ENCODE results near the gene ZGPAT.

The ZGPAT gene

DNA sequence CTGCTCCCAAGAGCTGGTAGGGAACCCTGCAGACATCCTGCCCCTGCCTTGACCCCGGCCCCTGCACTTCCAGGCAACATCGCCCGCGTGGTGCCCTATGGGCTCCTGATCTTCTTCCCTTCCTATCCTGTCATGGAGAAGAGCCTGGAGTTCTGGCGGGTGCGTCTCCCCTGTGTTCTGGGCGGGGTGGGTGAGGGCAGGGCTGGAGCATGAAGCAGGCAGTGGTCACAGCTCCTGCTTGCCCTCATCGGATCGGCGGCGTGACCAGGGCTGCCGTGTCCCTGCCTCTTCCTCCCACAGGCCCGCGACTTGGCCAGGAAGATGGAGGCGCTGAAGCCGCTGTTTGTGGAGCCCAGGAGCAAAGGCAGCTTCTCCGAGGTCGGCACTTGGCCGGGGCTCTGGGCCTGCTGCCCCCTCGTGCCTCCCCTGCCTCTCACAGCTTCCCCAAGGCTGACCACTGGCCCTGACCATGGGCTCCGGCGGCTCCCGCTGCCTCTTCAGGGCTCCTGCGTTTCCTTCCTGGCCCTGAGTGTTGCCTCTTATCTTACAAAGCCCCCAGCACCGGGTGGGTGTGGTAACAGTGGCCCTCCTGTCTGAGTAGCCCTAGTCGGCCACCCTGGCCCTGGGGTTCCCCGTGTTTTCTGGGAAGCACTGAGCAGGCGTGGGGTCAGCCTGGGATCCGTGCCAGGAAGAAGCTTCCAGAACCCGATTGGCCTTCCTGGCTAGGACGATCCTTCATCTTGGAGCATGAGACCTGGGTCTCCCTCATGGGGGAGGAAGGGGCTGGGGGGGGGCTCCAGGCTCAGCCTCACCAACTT, 19.4 kb upstream of the ZGPAT start:
- Histone ChIP-seq H3K36me3 (ENCODE audit: insufficient read depth) (no peaks in the 10 kb centered on the region), H3K27me3 (ENCODE audit: insufficient read depth, low read depth) (no peaks in the 10 kb centered on the region; the same call in 1 of the 2 replicates), H3K27ac (no peak overlapping the region), H3K4me3 (IDR thresholded peaks at IDR 0.05; ENCODE audit: insufficient read depth, low read depth, low read length) (no peak overlapping the region), H3K4me1 (ENCODE audit: low read depth, poor library complexity, severe bottlenecking) (no peaks in the 10 kb centered on the region), H2AFZ (ENCODE audit: low read depth) (no peak overlapping the region), H3K9ac (no peak overlapping the region), H3K79me2 (ENCODE audit: insufficient read depth, low read depth) (no peaks in the 10 kb centered on the region), H3K4me2 (no peak overlapping the region), H4K20me1 (ENCODE audit: insufficient read depth) (no peaks in the 10 kb centered on the region)
- TF ChIP-seq, protein P1, sequence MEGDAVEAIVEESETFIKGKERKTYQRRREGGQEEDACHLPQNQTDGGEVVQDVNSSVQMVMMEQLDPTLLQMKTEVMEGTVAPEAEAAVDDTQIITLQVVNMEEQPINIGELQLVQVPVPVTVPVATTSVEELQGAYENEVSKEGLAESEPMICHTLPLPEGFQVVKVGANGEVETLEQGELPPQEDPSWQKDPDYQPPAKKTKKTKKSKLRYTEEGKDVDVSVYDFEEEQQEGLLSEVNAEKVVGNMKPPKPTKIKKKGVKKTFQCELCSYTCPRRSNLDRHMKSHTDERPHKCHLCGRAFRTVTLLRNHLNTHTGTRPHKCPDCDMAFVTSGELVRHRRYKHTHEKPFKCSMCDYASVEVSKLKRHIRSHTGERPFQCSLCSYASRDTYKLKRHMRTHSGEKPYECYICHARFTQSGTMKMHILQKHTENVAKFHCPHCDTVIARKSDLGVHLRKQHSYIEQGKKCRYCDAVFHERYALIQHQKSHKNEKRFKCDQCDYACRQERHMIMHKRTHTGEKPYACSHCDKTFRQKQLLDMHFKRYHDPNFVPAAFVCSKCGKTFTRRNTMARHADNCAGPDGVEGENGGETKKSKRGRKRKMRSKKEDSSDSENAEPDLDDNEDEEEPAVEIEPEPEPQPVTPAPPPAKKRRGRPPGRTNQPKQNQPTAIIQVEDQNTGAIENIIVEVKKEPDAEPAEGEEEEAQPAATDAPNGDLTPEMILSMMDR (conservative IDR thresholded peaks at IDR 0.05; ENCODE audit: low read depth, low read length): no peak

DNA sequence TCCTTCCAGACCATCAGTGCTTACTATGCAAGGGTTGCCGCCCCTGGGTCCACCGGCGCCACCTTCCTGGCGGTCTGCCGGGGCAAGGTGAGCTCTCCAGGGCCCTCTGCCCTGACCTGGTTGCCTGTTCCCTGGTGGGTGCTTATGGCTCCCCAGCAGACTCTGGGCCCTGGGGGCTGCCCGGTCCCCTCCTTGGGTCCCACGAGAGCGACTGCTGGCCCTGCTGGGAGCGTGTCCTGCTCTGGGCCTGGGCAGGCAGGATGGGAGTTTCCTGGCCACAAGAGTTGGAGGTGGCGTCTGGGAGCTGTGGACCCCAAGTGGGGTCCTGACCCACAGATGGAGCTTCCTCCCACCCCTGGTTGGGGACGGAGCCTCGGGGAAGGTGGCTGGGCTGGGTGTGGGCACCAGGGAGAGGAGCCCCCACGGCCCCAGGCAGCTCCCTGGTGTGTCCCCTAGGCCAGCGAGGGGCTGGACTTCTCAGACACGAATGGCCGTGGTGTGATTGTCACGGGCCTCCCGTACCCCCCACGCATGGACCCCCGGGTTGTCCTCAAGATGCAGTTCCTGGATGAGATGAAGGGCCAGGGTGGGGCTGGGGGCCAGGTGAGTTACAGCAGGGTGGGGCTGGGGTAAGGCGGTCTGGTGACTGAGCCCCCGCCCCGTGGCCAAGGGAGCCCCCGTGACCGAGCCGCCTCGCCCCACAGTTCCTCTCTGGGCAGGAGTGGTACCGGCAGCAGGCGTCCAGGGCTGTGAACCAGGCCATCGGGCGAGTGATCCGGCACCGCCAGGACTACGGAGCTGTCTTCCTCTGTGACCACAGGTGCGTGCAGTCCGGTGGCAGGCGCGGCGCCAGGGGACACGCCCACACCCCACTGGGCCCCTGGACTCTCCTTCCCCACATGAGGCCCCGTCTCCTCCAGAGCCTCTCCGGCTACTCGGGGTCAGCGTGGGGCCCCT, 18.5 kb upstream of the ZGPAT start:
- Histone ChIP-seq H3K79me2 (ENCODE audit: insufficient read depth, low read depth) (no peaks in the 10 kb centered on the region), H4K20me1 (ENCODE audit: insufficient read depth) (no peaks in the 10 kb centered on the region), H3K27me3 (ENCODE audit: insufficient read depth, low read depth) (no peaks in the 10 kb centered on the region; the same call in 1 of the 2 replicates), H3K4me3 (IDR thresholded peaks at IDR 0.05; ENCODE audit: insufficient read depth, low read depth, low read length) (no peak overlapping the region), H3K27ac (no peak overlapping the region), H3K9ac (no peak overlapping the region), H3K36me3 (ENCODE audit: insufficient read depth) (no peaks in the 10 kb centered on the region), H3K4me2 (no peak overlapping the region), H2AFZ (ENCODE audit: low read depth) (no peak overlapping the region), H3K4me1 (ENCODE audit: low read depth, poor library complexity, severe bottlenecking) (no peaks in the 10 kb centered on the region)
- TF ChIP-seq, protein P1 (conservative IDR thresholded peaks at IDR 0.05; ENCODE audit: low read depth, low read length): no peak

DNA sequence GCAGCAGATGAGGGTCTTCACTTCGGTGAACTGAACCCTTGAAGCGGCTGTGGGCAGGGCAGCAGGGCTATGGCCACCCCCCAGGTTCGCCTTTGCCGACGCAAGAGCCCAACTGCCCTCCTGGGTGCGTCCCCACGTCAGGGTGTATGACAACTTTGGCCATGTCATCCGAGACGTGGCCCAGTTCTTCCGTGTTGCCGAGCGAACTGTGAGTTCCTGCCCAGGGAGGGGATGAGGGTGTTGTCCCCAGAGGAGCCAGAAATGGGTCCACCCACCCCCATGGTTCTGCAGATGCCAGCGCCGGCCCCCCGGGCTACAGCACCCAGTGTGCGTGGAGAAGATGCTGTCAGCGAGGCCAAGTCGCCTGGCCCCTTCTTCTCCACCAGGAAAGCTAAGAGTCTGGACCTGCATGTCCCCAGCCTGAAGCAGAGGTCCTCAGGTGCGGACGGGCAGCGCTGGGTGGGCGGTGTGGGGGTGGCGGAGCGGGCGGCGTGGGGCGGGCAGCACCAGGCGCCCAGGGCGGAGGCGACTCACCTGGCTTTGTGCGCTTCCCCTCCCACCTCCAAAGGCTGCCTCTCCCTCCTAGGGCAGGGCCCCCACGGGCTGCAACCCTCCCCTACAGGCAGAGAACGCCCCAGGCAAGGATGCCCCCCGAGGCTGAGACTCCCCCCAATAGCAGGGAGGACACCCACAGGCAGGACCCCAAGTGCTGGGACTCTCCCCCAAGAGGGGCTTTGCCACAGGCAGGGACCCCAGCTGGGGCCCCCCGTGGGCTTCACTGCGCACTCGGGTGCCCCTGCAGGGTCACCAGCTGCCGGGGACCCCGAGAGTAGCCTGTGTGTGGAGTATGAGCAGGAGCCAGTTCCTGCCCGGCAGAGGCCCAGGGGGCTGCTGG, 17.6 kb upstream of the ZGPAT start:
- Histone ChIP-seq H2AFZ (ENCODE audit: low read depth) (no peak overlapping the region), H3K79me2 (ENCODE audit: insufficient read depth, low read depth) (no peaks in the 10 kb centered on the region), H3K36me3 (ENCODE audit: insufficient read depth) (no peaks in the 10 kb centered on the region), H4K20me1 (ENCODE audit: insufficient read depth) (no peaks in the 10 kb centered on the region), H3K4me3 (IDR thresholded peaks at IDR 0.05; ENCODE audit: insufficient read depth, low read depth, low read length) (no peak overlapping the region), H3K4me2 (no peak overlapping the region), H3K27ac (no peak overlapping the region), H3K27me3 (ENCODE audit: insufficient read depth, low read depth) (no peaks in the 10 kb centered on the region; the same call in 1 of the 2 replicates), H3K9ac (no peak overlapping the region), H3K4me1 (ENCODE audit: low read depth, poor library complexity, severe bottlenecking) (no peaks in the 10 kb centered on the region)
- TF ChIP-seq, protein P1 (conservative IDR thresholded peaks at IDR 0.05; ENCODE audit: low read depth, low read length): no peak

Measured in KMS-11 (cell line).